Tibial nerve (tissue), 4 donors: Measurements from ENCODE around the gene C12orf75.

Source experiments
- CTCF ChIP-seq, 5 experiments: fragments of 200-600 bp in 3 of 5; fragments of 450-650 bp in 2 of 5; sonication (generic) in 3 of 5; IDR thresholded peaks; one replicate each; pipeline ENCODE4 v1.5.1; 2016 to 2019; ENCODE audit warnings: antibody characterized with exemption in 5 of 5, mild to moderate bottlenecking in 3 of 5, moderate library complexity in 2 of 5
- EP300 ChIP-seq, 2 donors: sonication (generic); formaldehyde crosslinking; IDR thresholded peaks; one replicate each; pipeline ENCODE4 v1.6.1; 2017; ENCODE audit warnings: antibody characterized with exemption in 2 of 2, mild to moderate bottlenecking in 1 of 2

- TF ChIP-seq EP300 (IDR thresholded peaks at IDR 0.05) (no peak), CTCF (IDR thresholded peaks at IDR 0.05) (no peak)
These were observed 46.6 kb downstream of the C12orf75 start for GRCh38 chr12:105377077-105377476.
